Mesendoderm (in vitro differentiated cells): Measurements from ENCODE around the gene BCL2L11.

Source experiments
- DNase-seq: peaks from one replicate; pipeline ENCODE4 v3.0.0; 2013
- H2AK5ac ChIP-seq: 2 replicates; pipeline ENCODE4 v1.6.1; 2013; ENCODE audit warnings: low read length, inconsistent platforms
- H2BK120ac ChIP-seq: 2 replicates; pipeline ENCODE4 v1.6.1; 2013; ENCODE audit warnings: low read depth, mild to moderate bottlenecking, low read length, moderate library complexity, mixed read lengths
- H2BK15ac ChIP-seq: replicated peaks from 2 replicates; pipeline ENCODE4 v1.6.1; 2013; ENCODE audit warnings: low read depth, mild to moderate bottlenecking, moderate library complexity
- H2BK5ac ChIP-seq: 2 replicates; pipeline ENCODE4 v1.6.1; 2013; ENCODE audit warnings: low read length, inconsistent platforms
- H3K18ac ChIP-seq: 2 replicates; pipeline ENCODE4 v1.6.1; 2013; ENCODE audit warnings: mild to moderate bottlenecking, low read length, mixed read lengths
- H3K23ac ChIP-seq: one replicate; pipeline ENCODE4 v1.6.1; 2013; ENCODE audit warnings: low read length
- H3K27ac ChIP-seq: 2 replicates; pipeline ENCODE4 v1.5.1; 2013; ENCODE audit warnings: low read depth, mild to moderate bottlenecking, inconsistent platforms, low read length, moderate library complexity
- H3K27me3 ChIP-seq: 2 replicates; pipeline ENCODE4 v1.6.1; 2013; ENCODE audit warnings: low read length, control low read depth, mild to moderate bottlenecking, inconsistent platforms; ENCODE audit not compliant: insufficient read depth, poor library complexity
- H3K36me3 ChIP-seq: 2 replicates; pipeline ENCODE4 v1.6.1; 2013; ENCODE audit warnings: low read length, inconsistent platforms; ENCODE audit not compliant: control insufficient read depth, insufficient read depth
- H3K4ac ChIP-seq: one replicate; pipeline ENCODE4 v1.6.1; 2013; ENCODE audit warnings: low read depth, mild to moderate bottlenecking, low read length, moderate library complexity
- H3K4me1 ChIP-seq: 2 replicates; pipeline ENCODE4 v1.6.1; 2013; ENCODE audit warnings: low read depth, low read length, inconsistent platforms; ENCODE audit not compliant: control insufficient read depth
- H3K4me2 ChIP-seq: 2 replicates; pipeline ENCODE4 v1.6.1; 2013; ENCODE audit warnings: low read length
- H3K4me3 ChIP-seq: 2 replicates; pipeline ENCODE4 v1.5.1; 2013; ENCODE audit warnings: mild to moderate bottlenecking, low read length
- H3K56ac ChIP-seq: one replicate; pipeline ENCODE4 v1.6.1; 2013; ENCODE audit warnings: low read length
- H3K79me1 ChIP-seq: 2 replicates; pipeline ENCODE4 v1.6.1; 2013; ENCODE audit warnings: low read length, inconsistent platforms
- H3K79me2 ChIP-seq: 2 replicates; pipeline ENCODE4 v1.6.1; 2013; ENCODE audit warnings: mild to moderate bottlenecking, low read length; ENCODE audit not compliant: control insufficient read depth, insufficient read depth
- H3K9ac ChIP-seq: 2 replicates; pipeline ENCODE4 v1.6.1; 2013; ENCODE audit warnings: low read length, inconsistent platforms
- H4K5ac ChIP-seq: one replicate; pipeline ENCODE4 v1.6.1; 2013; ENCODE audit warnings: low read length
- H4K8ac ChIP-seq: one replicate; pipeline ENCODE4 v1.6.1; 2013; ENCODE audit warnings: low read depth, mild to moderate bottlenecking, control low read depth, low read length, moderate library complexity
- WGBS: extraction: QIAGEN DNeasy Blood & Tissue Kit; methylation state at CpG from one replicate; pipeline ENCODE4 v1.1.7; 2013; ENCODE audit warnings: low lambda C conversion rate, missing lambda C conversion rate; ENCODE audit not compliant: insufficient coverage; ENCODE audit errors: extremely low coverage; 5-methylcytosine and 5-hydroxymethylcytosine counted together

Gene BCL2L11

DNA sequence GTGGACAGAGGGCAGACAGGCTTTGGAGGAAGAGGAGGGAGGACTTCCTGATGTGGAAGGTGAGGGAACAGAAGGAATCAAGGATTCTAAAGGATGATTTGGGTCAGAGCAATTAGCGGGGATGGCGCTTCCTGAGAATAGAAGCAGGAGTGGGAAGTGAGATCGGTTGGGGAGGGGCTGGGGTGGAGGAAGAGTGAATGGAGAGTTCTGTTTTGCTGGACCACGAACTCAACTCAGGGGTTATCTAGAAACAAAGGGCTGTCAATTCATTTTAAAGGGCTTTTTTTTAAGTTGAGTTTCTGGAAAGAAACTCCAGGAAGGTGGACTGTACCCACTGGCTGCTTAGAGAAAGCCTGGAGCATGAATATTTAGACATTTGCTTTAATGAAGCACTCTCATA lies 54.9 kb downstream of the BCL2L11 start:
- H2BK5ac ChIP-seq, result no peak overlapping the region
- WGBS, result no CpG with 5 or more reads among the region's 4 CpGs

DNA sequence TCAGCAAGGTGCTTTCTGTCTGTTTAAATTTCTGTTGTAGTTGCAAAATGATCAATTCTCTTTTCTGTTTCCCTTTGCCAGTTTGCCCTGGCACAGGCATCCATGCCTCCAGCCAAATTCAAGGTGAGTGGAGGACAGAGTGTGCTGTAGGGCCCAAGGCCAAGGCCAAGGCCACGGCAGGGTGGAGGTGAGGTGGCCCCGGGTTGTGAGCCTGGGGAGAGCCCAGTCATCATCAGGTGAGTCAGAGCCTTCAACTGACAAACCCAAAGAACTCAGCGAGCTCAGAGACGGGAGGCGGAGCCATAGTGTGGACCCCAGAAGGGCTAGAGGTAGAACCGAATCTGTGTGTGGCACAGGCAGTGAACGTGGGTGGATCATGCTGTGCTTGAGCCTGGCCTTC lies 55.7 kb downstream of the BCL2L11 start:
- no peak overlapping the region for H3K27ac ChIP-seq
- H4K8ac ChIP-seq, result no peak overlapping the region
- no peak overlapping the region for H3K4ac ChIP-seq
- no peak overlapping the region for H2BK120ac ChIP-seq
- H2BK5ac ChIP-seq, result no peak overlapping the region
- peak overlapping the region; percentile 50 for H3K23ac ChIP-seq
- H3K4me2 ChIP-seq, result no peak overlapping the region
- H3K18ac ChIP-seq, result no peak overlapping the region
- no peak overlapping the region for H3K4me3 ChIP-seq
- no peak overlapping the region for H3K56ac ChIP-seq
- H3K36me3 ChIP-seq, result no peaks in the 10 kb centered on the region
- no CpG with 5 or more reads among the region's 7 CpGs for WGBS
- no peaks in the 10 kb centered on the region for H3K79me1 ChIP-seq
- no peaks in the 10 kb centered on the region for H3K79me2 ChIP-seq
- no peak overlapping the region for H3K9ac ChIP-seq
- no peak overlapping the region for H2AK5ac ChIP-seq
- H3K27me3 ChIP-seq, result no peaks in the 10 kb centered on the region
- H3K4me1 ChIP-seq, result no peaks in the 10 kb centered on the region
- no peak for DNase-seq
- H4K5ac ChIP-seq, result no peak overlapping the region
- no peak overlapping the region for H2BK15ac ChIP-seq

More for the DNA sequence above, 54.9 kb downstream of the BCL2L11 start:
- Histone ChIP-seq H3K79me1 (no peaks in the 10 kb centered on the region), H3K56ac (no peak overlapping the region), H2BK15ac (no peak overlapping the region), H3K18ac (no peak overlapping the region), H3K4ac (no peak overlapping the region), H3K27me3 (no peaks in the 10 kb centered on the region), H3K9ac (no peak overlapping the region), H3K79me2 (no peaks in the 10 kb centered on the region), H3K4me2 (no peak overlapping the region), H2BK120ac (no peak overlapping the region), H4K8ac (no peak overlapping the region), H3K4me1 (no peaks in the 10 kb centered on the region), H3K23ac (no peak overlapping the region), H2AK5ac (no peak overlapping the region), H3K4me3 (no peak overlapping the region), H4K5ac (no peak overlapping the region), H3K36me3 (no peaks in the 10 kb centered on the region), H3K27ac (no peak overlapping the region)
- DNase-seq, result no peak

DNA sequence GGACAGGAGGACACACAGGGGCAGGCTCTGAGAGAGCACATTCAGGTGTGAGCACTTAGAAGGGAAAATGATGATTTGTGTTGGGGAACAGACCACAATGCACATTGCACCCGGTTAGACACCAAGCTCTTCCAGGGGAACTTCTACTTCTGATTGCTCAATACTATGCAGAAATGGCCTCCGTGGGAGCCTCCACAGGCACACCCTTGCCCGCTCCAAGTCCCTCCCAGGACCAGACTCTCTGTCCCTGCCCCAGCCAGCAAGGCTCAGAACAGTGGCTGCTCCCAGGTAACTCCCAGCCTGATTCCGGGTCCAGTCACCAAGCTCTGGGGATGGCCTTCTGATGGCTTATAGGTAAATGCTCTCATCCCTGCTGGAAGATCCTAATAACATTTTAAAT lies 56.2 kb downstream of the BCL2L11 start:
- no peak overlapping the region for H3K56ac ChIP-seq
- no peak overlapping the region for H3K18ac ChIP-seq
- WGBS, result no CpG with 5 or more reads among the region's 4 CpGs
- no peak overlapping the region for H3K4ac ChIP-seq
- no peak overlapping the region for H4K5ac ChIP-seq
- no peak overlapping the region for H3K4me2 ChIP-seq
- H3K23ac ChIP-seq, result peak overlapping the region; percentile 50
- no peak overlapping the region for H2BK120ac ChIP-seq
- no peak overlapping the region for H3K27ac ChIP-seq
- no peak overlapping the region for H2BK5ac ChIP-seq
- no peaks in the 10 kb centered on the region for H3K27me3 ChIP-seq
- no peak overlapping the region for H3K9ac ChIP-seq
- H3K79me1 ChIP-seq, result no peaks in the 10 kb centered on the region
- no peak overlapping the region for H2AK5ac ChIP-seq
- H4K8ac ChIP-seq, result no peak overlapping the region
- no peaks in the 10 kb centered on the region for H3K36me3 ChIP-seq
- H2BK15ac ChIP-seq, result no peak overlapping the region
- H3K4me1 ChIP-seq, result no peaks in the 10 kb centered on the region
- DNase-seq, result no peak
- H3K4me3 ChIP-seq, result no peak overlapping the region
- no peaks in the 10 kb centered on the region for H3K79me2 ChIP-seq

DNA sequence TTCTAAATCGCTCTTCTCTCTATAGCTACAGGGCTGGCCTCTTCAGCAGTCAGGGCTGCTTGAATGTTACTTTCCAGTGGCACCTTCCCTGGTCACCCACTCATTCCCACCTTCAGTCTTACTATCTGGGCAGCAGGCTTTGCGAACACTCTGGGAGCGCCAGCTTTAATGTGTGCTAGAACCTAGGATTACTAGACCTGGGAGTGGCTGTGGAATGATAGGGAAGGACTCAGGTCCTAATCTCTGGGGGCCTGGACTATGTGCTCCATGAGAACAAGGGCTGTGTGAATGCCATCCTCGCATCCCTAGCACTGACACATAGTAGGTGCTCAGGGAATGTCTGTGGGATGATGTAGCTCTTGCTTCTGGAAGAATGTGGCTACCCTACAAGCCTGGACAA lies 57.6 kb downstream of the BCL2L11 start:
- Histone ChIP-seq H3K4ac (no peak overlapping the region), H4K5ac (no peak overlapping the region), H2BK5ac (no peak overlapping the region), H3K4me1 (no peaks in the 10 kb centered on the region), H3K27me3 (no peaks in the 10 kb centered on the region), H3K79me2 (no peaks in the 10 kb centered on the region), H2BK120ac (no peak overlapping the region), H3K4me2 (no peak overlapping the region), H3K36me3 (no peaks in the 10 kb centered on the region), H3K9ac (no peak overlapping the region), H2BK15ac (no peak overlapping the region), H3K23ac (no peak overlapping the region), H2AK5ac (no peak overlapping the region), H3K4me3 (no peak overlapping the region), H4K8ac (no peak overlapping the region), H3K56ac (no peak overlapping the region), H3K27ac (no peak overlapping the region), H3K18ac (no peak overlapping the region), H3K79me1 (no peaks in the 10 kb centered on the region)
- DNase-seq, result no peak
- WGBS, result no CpG with 5 or more reads among the region's 4 CpGs

DNA sequence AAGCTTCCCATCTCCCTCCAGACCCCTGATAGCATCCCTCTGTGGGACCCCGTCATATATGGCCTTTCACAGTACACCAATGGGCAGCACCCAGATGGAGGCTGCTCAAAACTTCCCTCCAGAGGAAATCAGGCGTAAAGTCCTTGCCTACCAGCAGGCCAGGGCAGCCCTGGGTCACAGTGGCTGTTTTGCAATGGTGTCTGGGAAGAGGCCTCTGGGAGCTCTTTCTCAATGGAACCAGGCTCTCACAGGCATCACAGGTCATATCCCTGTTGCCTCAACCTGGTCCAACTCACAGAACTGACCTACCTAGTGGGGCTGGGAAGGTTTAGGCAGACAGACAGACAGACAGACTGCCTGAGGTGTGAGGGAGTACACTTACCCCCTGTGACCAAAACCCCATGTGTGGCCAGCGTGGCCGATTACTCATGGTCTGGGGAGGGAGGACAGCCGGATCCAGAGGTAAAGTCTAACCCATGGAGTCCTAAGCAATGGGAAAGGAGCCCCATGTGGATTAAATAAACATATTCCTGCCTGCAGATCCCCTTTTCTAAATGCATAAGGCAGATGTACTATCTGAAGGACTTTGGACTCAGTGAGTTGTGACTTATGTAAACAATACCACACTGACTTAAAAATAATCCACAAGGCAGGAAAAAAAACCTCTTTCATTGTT lies 58.2 kb downstream of the BCL2L11 start:
- Histone ChIP-seq H4K5ac (no peak overlapping the region), H3K36me3 (no peaks in the 10 kb centered on the region), H3K23ac (no peak overlapping the region), H2AK5ac (no peak overlapping the region), H3K9ac (no peak overlapping the region), H2BK5ac (no peak overlapping the region), H3K27me3 (no peaks in the 10 kb centered on the region), H3K4me1 (no peaks in the 10 kb centered on the region), H3K4me2 (no peak overlapping the region), H3K4me3 (no peak overlapping the region), H3K79me2 (no peaks in the 10 kb centered on the region), H3K18ac (no peak overlapping the region), H2BK120ac (no peak overlapping the region), H2BK15ac (no peak overlapping the region), H3K56ac (no peak overlapping the region), H3K4ac (no peak overlapping the region), H4K8ac (no peak overlapping the region), H3K27ac (no peak overlapping the region), H3K79me1 (no peaks in the 10 kb centered on the region)
- DNase-seq, result no peak
- WGBS, result no CpG with 5 or more reads among the region's 5 CpGs

DNA sequence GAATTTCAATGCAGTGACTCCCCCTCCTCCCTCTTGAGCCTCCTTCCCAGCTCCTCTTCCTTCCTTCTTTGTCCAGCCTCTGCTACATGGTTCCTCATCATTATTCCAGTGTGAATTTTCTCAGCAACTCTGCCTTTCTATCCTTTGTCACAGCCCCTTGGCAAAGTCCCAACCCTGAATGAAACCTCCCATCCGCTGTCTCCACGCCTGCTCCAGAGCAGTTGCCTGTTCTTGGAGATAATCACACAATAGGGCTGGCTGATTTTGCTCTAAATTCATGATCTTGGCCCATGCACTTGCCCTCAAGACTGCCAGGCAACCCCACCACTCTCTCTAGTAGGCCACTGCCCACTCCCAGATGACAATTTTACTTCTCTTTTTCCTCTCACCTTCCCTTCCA lies 61.4 kb downstream of the BCL2L11 start:
- Histone ChIP-seq H3K36me3 (no peaks in the 10 kb centered on the region), H3K9ac (no peak overlapping the region), H2AK5ac (no peak overlapping the region), H3K79me1 (no peaks in the 10 kb centered on the region), H3K4me3 (no peak overlapping the region), H3K27ac (no peak overlapping the region), H3K4me1 (no peaks in the 10 kb centered on the region), H2BK15ac (no peak overlapping the region), H4K5ac (no peak overlapping the region), H3K4me2 (no peak overlapping the region), H3K23ac (no peak overlapping the region), H2BK5ac (no peak overlapping the region), H3K27me3 (no peaks in the 10 kb centered on the region), H3K18ac (no peak overlapping the region), H3K79me2 (no peaks in the 10 kb centered on the region), H3K56ac (no peak overlapping the region), H3K4ac (no peak overlapping the region), H4K8ac (no peak overlapping the region), H2BK120ac (no peak overlapping the region)
- no CpG with 5 or more reads among the region's 2 CpGs for WGBS
- DNase-seq, result no peak
